SJSA1 (cell line): ENCODE measurements around the gene EID2B. TPM values are rescaled to one million over a fixed set of nuclear protein-coding genes. Genes with fewer than 3 reads are reported as not detected.
A peak's percentile ranks its signal among the peaks of the same experiment; 100 is the strongest.

Experiments used
- DNase-seq, 2 experiments: peaks; one replicate each; pipeline ENCODE4 v3.0.0-alpha.2; 2015 to 2020; ENCODE audit warnings: low spot score in 2 of 2, low read depth in 1 of 2
- H3K27ac ChIP-seq: fragments of 250-450 bp; sonication (Bioruptor Pico); 2 replicates; pipeline ENCODE4 v1.5.1; 2020; ENCODE audit warnings: mild to moderate bottlenecking, moderate library complexity
- H3K27me3 ChIP-seq: fragments of 250-450 bp; sonication (Bioruptor Pico); replicated peaks from 2 replicates; pipeline ENCODE4 v1.5.1; 2020; ENCODE audit warnings: mild to moderate bottlenecking, moderate library complexity
- H3K36me3 ChIP-seq: fragments of 250-450 bp; sonication (Bioruptor Pico); 2 replicates; pipeline ENCODE4 v1.5.1; 2020; ENCODE audit warnings: mild to moderate bottlenecking
- H3K4me1 ChIP-seq: fragments of 250-450 bp; sonication (Bioruptor Pico); replicated peaks from 2 replicates; pipeline ENCODE4 v1.6.1; 2021; ENCODE audit warnings: mild to moderate bottlenecking
- H3K4me3 ChIP-seq: fragments of 250-450 bp; sonication (Bioruptor Pico); 2 replicates; pipeline ENCODE4 v1.5.1; 2020; ENCODE audit warnings: mild to moderate bottlenecking
- H3K9me3 ChIP-seq: fragments of 250-450 bp; sonication (Bioruptor Pico); replicated peaks from 2 replicates; pipeline ENCODE4 v1.5.1; 2020; ENCODE audit warnings: mild to moderate bottlenecking
- total RNA-seq: library from RNA; depleted of rRNA; stranded (reverse); fragments of >200 nt; shearing (Covaris generic); gene quantifications from 2 replicates; pipeline ENCODE4 v1.2.3, GENCODE V29; 2014; rRNA removed

EID2B gene, protein sequence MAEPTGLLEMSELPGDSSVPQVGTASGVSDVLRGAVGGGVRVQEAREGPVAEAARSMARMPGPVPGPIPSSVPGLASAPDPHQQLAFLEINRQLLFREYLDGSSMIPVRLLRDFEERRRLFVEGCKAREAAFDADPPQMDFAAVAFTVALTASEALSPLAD
- 4.8 and 6.4 TPM in 2 replicates for total RNA-seq

DNA sequence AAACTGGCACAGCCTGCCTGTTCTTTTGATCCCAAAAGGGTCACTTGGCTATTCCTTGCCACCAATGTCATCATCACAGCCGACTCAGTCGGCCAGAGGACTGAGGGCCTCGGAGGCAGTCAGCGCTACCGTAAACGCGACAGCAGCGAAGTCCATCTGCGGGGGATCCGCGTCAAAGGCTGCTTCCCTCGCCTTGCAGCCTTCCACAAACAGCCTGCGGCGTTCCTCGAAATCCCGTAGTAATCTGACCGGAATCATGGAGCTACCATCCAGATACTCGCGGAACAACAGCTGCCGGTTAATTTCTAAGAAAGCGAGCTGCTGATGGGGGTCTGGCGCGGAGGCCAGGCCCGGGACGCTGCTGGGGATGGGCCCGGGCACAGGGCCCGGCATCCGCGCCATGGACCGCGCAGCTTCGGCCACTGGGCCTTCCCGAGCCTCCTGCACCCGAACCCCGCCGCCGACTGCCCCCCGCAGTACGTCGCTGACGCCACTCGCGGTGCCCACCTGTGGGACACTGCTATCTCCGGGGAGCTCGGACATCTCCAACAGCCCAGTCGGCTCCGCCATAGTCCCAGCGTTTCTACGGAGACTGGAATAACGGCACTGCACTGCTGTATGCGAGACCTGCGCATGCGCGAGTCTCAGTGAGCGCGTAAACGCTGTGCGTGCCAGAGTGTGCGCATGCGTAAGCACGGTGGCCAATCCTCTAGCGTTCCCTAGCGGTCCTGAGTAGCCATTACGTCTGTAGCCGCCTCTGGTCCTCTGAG, at the start of gene EID2B:
EID2B (minus strand) TSS at position 620 of the 770 bp plus-strand sequence; CDS start at position 570, 50 bp downstream.
- H3K27ac ChIP-seq = peak within 1 kb of the TSS; percentile 44
- DNase-seq = peak; percentile 89 to 95
- peak within 1 kb of the TSS; percentile 88 for H3K4me3 ChIP-seq
- peaks cover 6% of the 10 kb centered on the region for H3K4me1 ChIP-seq
- H3K27me3 ChIP-seq = no peaks in the 10 kb centered on the region
- H3K36me3 ChIP-seq = peaks cover 24% of the 10 kb centered on the region
- H3K9me3 ChIP-seq = no peaks in the 10 kb centered on the region

DNA sequence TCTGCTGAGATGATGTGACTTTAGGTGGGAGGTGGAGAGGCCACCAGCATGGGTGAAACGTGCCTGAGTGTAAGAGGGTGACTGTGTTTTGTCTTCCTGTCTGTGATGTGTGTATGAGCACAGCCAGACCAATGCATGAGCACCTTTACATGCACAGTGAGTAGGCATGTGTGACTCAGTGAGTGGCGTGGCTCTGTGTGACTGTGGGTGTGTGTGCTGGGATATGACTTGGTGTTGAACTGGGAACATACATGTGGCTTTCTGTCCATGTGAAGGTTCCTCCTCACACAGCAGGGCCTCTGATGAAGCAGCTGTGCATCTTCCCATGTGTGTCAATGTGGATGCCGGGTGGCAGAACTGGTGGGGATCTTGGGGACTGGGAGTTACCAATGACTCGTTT, 49.8 kb upstream of the EID2B start:
- DNase-seq = no peak
- Histone ChIP-seq H3K36me3 (no peaks in the 10 kb centered on the region), H3K9me3 (no peaks in the 10 kb centered on the region), H3K4me3 (no peak overlapping the region), H3K4me1 (no peaks in the 10 kb centered on the region), H3K27ac (no peak overlapping the region), H3K27me3 (peaks cover 3% of the 10 kb centered on the region; the same call in 1 of the 2 replicates)

DNA sequence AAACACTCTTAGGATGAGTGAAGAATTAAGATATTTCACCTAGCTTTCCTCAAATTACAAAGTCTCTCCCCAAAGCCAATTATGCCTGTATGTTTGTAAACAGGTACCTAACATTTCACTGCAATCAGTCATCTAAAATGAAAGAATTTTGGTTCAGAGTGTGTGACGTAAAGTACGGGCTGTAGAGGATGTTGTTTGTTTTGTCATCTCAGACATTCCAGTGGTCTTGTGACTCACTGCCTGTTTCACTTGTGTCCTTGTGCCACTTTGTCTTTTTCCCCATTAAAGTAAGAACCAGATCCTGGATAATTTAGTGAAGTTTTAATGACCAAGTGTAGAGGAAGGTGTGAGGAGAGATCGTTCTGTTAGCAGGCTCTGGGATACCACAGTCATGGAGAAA, 36.0 kb upstream of the EID2B start:
- DNase-seq = peak in 1 of 2 experiments; percentile 67

DNA sequence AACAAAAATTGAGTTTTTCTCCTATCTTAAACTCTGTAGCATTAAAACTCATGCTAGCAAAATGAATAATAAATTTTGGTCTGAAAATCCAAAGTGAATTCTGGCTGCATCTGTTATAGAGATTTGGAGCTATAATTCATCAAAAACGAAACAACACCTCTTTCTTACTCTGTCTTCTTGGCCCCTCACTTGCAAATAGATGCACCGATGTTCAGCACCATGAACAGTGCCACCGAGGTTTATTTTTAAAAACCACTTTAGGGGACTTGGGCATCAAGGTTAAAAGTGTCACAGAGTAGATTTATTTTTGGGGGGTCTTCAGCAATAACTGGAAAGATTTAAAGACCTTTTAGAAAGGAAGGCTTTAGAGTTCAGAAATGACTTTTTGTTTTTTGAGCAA, 33.4 kb upstream of the EID2B start:
- DNase-seq = no peak
- H3K36me3 ChIP-seq = no peaks in the 10 kb centered on the region
- peaks cover 14% of the 10 kb centered on the region for H3K4me1 ChIP-seq
- no peak overlapping the region for H3K4me3 ChIP-seq
- no peak overlapping the region for H3K27ac ChIP-seq
- no peaks in the 10 kb centered on the region for H3K27me3 ChIP-seq
- H3K9me3 ChIP-seq = no peaks in the 10 kb centered on the region

More for the DNA sequence above, 36.0 kb upstream of the EID2B start:
- H3K4me1 ChIP-seq = peaks cover 14% of the 10 kb centered on the region
- no peak overlapping the region for H3K27ac ChIP-seq
- no peak overlapping the region for H3K4me3 ChIP-seq
- 0 out of 2 replicates have a peak, but pooled peaks cover 3% of the 10 kb centered on the region for H3K27me3 ChIP-seq
- no peaks in the 10 kb centered on the region for H3K36me3 ChIP-seq
- H3K9me3 ChIP-seq = no peaks in the 10 kb centered on the region

DNA sequence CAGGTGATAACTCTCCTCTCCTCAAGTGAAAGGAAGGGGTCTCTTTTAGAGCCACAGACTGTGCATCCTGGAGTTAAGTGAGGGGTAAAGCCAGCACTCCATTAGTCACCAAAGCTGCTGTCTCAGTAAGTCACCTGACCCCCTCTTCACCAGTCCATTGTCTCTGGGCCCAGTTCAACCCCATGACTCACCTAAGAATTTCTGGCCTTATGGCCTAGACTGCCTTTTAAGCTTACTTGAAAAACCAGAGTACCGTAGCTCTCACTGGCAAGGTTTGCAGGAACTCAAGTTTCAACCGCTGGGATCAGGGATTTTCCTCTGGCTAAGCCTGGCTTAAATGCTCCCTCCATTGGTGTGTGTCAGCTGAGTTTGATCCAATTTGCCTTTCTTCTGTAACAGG, 30.8 kb upstream of the EID2B start:
- peaks cover 6% of the 10 kb centered on the region for H3K4me1 ChIP-seq
- H3K4me3 ChIP-seq = no peak overlapping the region
- H3K9me3 ChIP-seq = no peaks in the 10 kb centered on the region
- H3K27ac ChIP-seq = no peak overlapping the region
- DNase-seq = peak in 1 of 2 experiments; percentile 11
- no peaks in the 10 kb centered on the region for H3K36me3 ChIP-seq
- H3K27me3 ChIP-seq = no peaks in the 10 kb centered on the region

DNA sequence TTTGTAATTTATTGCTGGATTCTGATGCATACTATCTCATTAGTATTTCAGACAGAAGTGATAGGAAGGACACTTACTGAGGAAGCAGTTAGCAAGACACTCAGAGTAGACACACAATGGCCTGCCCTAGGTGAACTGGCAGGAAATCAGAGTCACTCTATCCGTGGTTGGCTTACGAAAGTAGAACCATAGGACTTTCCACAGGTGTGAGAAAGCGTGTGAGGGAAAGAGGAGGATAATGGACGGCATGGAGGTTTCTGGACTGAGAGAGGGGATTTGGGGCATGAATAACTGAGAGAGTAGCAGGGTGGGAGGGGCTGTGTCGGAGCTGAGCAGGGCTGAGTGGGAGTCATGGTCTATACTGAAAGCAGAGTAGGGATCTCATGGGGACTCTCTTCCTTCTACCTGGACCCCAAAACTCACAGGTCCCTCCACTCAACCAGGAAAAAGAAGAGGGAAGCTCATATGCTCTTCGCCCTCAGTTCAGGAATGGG, 26.0 kb upstream of the EID2B start:
- Histone ChIP-seq H3K9me3 (no peaks in the 10 kb centered on the region), H3K4me3 (no peak overlapping the region), H3K36me3 (no peaks in the 10 kb centered on the region), H3K4me1 (no peaks in the 10 kb centered on the region), H3K27me3 (peaks cover 10% of the 10 kb centered on the region; the same call in 1 of the 2 replicates), H3K27ac (no peak overlapping the region)
- DNase-seq = no peak

DNA sequence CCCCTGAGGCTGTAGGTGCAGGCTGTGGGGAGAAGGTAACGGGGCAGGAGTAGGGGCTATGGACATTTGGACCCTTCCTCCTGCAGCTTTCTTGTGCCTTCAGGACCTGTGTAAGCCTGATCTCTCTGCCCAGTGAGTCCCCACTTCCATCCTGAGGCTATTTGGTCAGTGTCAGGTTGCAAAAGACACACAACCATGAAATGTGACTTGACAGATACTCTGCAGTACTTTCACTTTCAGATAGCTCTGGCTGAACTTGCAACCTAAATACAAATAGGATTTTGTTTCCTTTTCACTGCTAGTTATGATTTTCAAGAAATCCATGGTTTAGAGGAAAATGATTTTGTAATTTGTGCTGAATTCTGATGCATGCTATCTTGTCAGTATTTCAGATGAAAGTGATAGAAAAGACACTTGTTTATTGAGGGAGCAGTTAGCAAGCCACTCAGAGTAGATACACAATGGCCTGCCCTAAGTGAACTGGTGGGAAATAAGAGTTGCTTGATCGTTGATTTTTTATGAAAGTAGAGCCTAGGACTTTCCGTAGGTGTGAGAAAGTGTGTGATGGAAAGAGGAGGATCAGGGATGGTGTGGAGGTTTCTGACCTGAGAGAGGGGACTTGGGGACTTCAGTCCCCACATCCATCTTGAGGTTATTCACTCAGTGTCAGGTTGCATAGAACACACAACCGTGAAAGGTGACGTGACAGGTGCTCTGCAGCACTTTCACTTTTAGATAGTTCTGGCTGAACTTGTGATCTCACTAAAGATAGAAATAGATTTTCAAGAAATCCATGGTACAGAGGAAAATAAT, 25.4 kb upstream of the EID2B start:
- Histone ChIP-seq H3K4me3 (no peak overlapping the region), H3K9me3 (no peaks in the 10 kb centered on the region), H3K4me1 (no peaks in the 10 kb centered on the region), H3K27me3 (peaks cover 10% of the 10 kb centered on the region; the same call in 1 of the 2 replicates), H3K36me3 (no peaks in the 10 kb centered on the region), H3K27ac (no peak overlapping the region)
- DNase-seq = no peak

DNA sequence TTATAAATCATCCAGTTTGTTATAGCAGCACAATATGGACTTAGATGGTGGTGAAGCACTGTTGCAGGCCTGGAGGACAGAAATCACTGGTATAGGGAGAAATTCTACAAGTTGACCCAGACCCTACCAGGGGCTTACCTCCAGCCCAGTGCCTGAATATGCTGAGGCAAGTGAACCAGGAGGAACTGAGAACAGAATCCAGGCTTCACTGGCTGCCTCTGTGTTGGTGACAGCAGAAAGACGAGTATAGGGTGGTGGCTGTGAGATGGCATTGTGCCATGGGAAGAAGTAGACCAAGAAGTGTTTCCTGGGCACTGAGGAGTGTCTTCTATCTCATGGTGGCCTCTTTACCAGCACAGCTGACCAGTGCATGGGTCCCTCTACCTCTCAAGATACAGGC, 23.2 kb upstream of the EID2B start:
- Histone ChIP-seq H3K4me1 (no peaks in the 10 kb centered on the region), H3K27me3 (peaks cover 10% of the 10 kb centered on the region; the same call in 1 of the 2 replicates)
- DNase-seq = no peak

DNA sequence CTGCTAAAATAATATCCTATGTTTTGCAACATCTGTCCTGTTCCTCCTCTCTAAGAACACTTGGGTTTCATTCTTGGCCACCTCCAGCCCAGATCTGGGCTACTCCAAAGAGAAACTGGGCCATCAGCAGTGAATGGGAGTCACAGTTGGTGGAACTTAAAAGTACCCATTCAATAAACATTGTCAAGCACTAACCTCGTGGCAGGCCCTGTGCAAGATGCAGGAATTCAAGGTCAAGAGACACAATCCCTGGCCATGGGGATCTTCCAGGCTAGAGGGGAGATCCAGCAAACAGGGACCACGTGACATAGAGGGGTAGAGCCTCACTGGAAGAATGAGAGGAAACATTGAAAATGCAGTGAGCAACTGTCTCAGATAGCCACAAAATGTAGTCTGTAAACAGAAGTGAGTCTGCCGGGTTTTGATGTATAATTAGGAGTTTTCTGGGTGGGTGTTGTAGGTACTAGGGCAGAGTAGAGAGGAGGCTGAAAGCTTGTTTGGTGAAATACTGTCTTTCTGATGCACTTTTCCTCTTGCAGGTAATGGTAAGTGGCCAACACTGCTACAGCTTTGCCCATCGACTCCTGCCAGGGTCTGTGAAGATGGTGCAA, 22.2 kb upstream of the EID2B start:
- no peak for DNase-seq
- no peak overlapping the region for H3K4me3 ChIP-seq
- peaks cover 10% of the 10 kb centered on the region; the same call in 1 of the 2 replicates for H3K27me3 ChIP-seq
- H3K4me1 ChIP-seq = no peaks in the 10 kb centered on the region
- H3K9me3 ChIP-seq = no peaks in the 10 kb centered on the region
- no peaks in the 10 kb centered on the region for H3K36me3 ChIP-seq
- no peak overlapping the region for H3K27ac ChIP-seq

More for the DNA sequence above, 23.2 kb upstream of the EID2B start:
- Histone ChIP-seq H3K36me3 (no peaks in the 10 kb centered on the region), H3K27ac (no peak overlapping the region), H3K4me3 (no peak overlapping the region), H3K9me3 (no peaks in the 10 kb centered on the region)

DNA sequence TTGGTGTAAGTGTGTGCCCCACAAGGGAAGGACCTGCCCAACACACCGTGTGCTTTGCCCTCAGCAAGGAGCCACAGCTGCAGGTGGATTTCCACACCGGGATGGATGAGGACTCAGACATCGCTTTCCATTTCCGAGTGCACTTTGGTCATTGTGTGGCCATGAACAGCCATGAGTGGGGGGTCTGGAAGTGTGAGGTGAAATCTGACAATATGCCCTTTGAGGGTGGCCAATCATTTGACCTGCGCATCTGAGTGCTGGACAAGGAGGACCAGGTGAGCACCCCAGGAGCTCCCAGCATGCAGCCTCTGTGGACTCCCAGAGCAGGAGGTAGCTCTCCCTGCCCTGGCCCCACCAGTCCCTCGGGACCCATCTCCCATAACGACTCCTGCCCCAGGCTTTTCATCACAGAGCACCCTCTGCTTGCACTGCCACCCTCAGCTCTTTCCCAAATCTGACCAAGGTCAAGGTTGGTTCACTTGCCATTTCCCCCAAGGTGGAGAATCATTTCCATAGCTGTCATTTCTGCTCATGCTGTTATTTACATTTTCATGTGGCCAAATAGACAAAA, 20.5 kb upstream of the EID2B start:
- Histone ChIP-seq H3K9me3 (no peaks in the 10 kb centered on the region), H3K27me3 (peaks cover 10% of the 10 kb centered on the region; the same call in 1 of the 2 replicates), H3K27ac (no peak overlapping the region), H3K4me3 (no peak overlapping the region), H3K4me1 (no peaks in the 10 kb centered on the region), H3K36me3 (no peaks in the 10 kb centered on the region)
- DNase-seq = no peak

DNA sequence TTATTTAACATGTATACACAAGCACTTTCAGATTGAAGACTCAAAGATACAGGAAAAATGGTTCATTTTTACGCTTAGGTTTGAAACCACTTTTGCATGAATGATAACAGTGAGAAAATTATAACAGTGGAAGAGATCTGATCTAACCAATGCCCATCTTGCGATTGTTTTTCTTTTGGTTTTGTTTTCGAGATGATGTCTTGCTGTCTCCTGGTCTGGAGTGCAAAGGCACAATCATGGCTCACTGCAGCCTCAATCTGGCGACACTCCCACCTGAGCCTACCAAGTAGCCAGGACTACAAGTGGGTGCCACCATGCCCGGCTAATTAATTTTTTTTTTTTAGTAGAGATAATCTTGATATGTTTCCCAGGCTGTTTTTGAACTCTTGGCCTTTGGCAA, 17.5 kb upstream of the EID2B start:
- Histone ChIP-seq H3K27ac (no peak overlapping the region), H3K9me3 (no peaks in the 10 kb centered on the region), H3K36me3 (no peaks in the 10 kb centered on the region), H3K27me3 (peaks cover 10% of the 10 kb centered on the region; the same call in 1 of the 2 replicates), H3K4me3 (no peak overlapping the region), H3K4me1 (no peaks in the 10 kb centered on the region)
- DNase-seq = no peak

DNA sequence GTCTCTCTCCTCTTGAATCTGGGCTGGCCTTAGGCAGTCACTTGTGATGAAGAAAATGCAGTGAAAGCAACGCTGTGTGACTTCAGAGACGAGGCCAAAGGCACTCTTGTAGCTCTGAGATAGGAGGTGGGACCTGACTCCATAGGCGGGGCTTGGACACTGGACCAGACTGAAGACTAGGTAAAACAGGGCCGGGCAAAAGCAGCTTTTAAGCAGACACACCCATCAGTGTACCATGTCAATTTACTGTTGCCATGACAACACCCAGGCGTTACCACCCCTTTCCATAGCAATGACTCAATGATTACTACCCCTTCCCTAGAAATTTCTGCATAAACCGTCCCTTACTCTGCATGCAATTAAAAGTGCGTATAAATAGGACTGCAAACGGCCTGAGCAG, 13.9 kb upstream of the EID2B start:
- H3K36me3 ChIP-seq = no peaks in the 10 kb centered on the region
- DNase-seq = no peak

DNA sequence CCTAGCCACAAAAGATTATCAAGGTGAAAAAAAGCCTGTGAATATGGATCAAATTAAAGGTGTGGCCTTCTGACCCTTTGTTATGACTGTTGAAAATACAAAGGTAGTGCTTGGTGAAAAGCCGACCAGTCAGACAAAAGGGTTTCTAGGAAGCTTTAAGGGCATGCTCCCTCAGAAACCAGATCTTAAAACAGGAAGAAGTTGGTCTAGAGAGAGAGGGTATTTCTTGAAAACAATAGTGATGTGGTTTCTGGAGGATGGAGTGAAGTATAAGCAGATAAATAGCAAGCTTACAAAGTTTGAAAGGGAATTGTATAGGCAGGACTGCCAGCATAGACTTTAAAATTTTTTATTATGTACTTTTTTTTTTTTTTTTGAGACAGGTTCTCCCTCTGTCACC, 12.3 kb upstream of the EID2B start:
- Histone ChIP-seq H3K36me3 (peaks cover under 1% of the 10 kb centered on the region), H3K4me3 (no peak overlapping the region), H3K9me3 (no peaks in the 10 kb centered on the region), H3K27me3 (no peaks in the 10 kb centered on the region; the same call in 1 of the 2 replicates), H3K27ac (no peak overlapping the region), H3K4me1 (peaks cover 5% of the 10 kb centered on the region)
- no peak for DNase-seq

More for the DNA sequence above, 13.9 kb upstream of the EID2B start:
- H3K9me3 ChIP-seq = no peaks in the 10 kb centered on the region
- H3K4me3 ChIP-seq = no peak overlapping the region
- no peak overlapping the region for H3K27ac ChIP-seq
- H3K27me3 ChIP-seq = no peaks in the 10 kb centered on the region; the same call in 1 of the 2 replicates
- H3K4me1 ChIP-seq = peaks cover 5% of the 10 kb centered on the region
